ENCODE measurements around the gene CELSR3. TPM values are rescaled to one million over a fixed set of nuclear protein-coding genes. Genes with fewer than 3 reads are reported as not detected.

The CELSR3 gene
- total RNA-seq, 1 experiment from 2014 or later: 17.6 TPM

DNA sequence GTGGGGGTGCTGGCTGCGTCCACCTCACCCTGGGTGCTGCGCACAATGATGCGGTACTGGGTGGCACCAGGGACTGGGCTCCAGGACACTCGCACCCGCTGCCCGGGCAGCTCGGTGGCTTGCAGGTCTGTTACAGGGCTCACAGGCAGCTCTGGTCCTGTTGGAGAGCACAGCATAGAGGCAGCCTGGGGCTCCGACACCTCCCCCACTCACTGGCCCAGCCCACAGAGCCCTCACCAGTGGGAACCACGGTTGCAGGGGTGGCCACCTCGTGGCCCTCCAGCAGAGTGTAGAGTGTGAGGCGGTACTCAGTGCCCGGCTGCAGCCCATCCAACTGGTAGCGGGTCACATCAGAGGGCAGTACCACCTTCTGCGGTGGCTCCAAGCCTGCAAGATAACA lies 71.2 kb downstream of the CELSR3 start:
- DNase-seq (ENCODE audit: unreplicated experiment): no peak
- CTCF ChIA-PET: no interaction called here
- TF ChIP-seq, protein P1, sequence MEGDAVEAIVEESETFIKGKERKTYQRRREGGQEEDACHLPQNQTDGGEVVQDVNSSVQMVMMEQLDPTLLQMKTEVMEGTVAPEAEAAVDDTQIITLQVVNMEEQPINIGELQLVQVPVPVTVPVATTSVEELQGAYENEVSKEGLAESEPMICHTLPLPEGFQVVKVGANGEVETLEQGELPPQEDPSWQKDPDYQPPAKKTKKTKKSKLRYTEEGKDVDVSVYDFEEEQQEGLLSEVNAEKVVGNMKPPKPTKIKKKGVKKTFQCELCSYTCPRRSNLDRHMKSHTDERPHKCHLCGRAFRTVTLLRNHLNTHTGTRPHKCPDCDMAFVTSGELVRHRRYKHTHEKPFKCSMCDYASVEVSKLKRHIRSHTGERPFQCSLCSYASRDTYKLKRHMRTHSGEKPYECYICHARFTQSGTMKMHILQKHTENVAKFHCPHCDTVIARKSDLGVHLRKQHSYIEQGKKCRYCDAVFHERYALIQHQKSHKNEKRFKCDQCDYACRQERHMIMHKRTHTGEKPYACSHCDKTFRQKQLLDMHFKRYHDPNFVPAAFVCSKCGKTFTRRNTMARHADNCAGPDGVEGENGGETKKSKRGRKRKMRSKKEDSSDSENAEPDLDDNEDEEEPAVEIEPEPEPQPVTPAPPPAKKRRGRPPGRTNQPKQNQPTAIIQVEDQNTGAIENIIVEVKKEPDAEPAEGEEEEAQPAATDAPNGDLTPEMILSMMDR (IDR thresholded peaks at IDR 0.05; ENCODE audit: unreplicated experiment): no peak
- Mint-ChIP-seq H3K27me3 (ENCODE audit: insufficient read depth, unreplicated experiment) (no peaks in the 10 kb centered on the region), H3K4me1 (ENCODE audit: insufficient read depth, unreplicated experiment) (peaks cover 22% of the 10 kb centered on the region), H3K27ac (ENCODE audit: low read depth, unreplicated experiment) (peak overlapping the region; percentile 53), H3K9me3 (ENCODE audit: unreplicated experiment) (no peaks in the 10 kb centered on the region), H3K36me3 (ENCODE audit: insufficient read depth, unreplicated experiment) (peaks cover 26% of the 10 kb centered on the region), H3K4me3 (ENCODE audit: unreplicated experiment) (no peak overlapping the region)
- BruUV-seq (replicated peaks): no TSS peak
- POLR2A ChIA-PET: no interaction called here
- intact Hi-C loops (cut with micrococcal nuclease): no loop called here

DNA sequence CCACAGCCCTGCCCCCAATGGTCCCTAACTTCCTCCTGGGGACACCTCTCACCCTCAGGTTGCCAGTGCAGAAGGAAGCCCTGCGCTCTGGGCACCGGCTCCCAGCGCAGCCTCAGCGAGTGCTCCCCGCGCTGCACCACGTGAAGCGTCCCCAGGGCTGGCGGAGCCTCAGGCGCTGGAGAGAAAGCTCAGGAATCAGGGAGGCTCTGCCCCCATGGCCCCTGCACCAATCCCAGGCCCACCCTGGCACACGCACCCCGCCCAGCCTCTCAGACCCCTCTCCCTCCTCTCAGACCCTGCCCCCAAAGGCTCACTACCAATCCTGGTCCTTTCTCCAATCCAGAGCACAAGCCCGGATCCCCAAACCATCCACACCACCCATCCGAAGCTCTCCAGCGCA lies 74.5 kb downstream of the CELSR3 start:
- DNase-seq (ENCODE audit: unreplicated experiment): no peak
- no TSS peak for BruUV-seq (replicated peaks)
- CTCF ChIA-PET: interaction anchor here (0.7 to 1.3 kb wide), 3 partner anchors 27 to 32 kb away, joined by 3 to 4 read pairs (median 3); no protein-coding TSS in a partner anchor
- TF ChIP-seq, protein P1 (IDR thresholded peaks at IDR 0.05; ENCODE audit: unreplicated experiment): no peak
- Mint-ChIP-seq H3K9me3 (ENCODE audit: unreplicated experiment) (no peaks in the 10 kb centered on the region), H3K27ac (ENCODE audit: low read depth, unreplicated experiment) (no peak overlapping the region), H3K4me3 (ENCODE audit: unreplicated experiment) (no peak overlapping the region), H3K27me3 (ENCODE audit: insufficient read depth, unreplicated experiment) (no peaks in the 10 kb centered on the region), H3K4me1 (ENCODE audit: insufficient read depth, unreplicated experiment) (peaks cover 13% of the 10 kb centered on the region), H3K36me3 (ENCODE audit: insufficient read depth, unreplicated experiment) (peaks cover 39% of the 10 kb centered on the region)
- intact Hi-C loops (cut with micrococcal nuclease): no loop called here
- POLR2A ChIA-PET: no interaction called here

DNA sequence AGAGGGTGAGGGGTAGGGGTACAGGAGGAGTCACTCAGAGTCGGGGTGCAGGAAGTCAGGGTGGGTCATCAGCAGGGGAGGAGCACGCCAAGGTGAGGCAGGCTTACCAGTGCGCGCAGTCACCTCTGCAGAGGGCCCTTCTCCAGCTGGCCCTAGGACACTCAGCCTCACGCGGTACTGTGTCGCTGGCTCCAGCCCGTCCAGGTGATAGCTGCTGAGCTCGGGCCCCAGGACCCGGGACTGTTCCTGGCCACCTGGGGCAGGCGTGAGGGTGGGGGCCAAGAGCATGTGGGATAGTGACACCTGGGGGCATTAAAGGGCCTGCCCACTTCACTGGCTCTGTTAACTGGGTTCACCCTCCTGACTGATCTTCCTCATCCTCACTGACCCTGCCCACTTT lies 75.0 kb downstream of the CELSR3 start:
- CTCF ChIA-PET: interaction anchor here (0.5 to 1.3 kb wide), 3 partner anchors 26 to 277 kb away, joined by 3 to 4 read pairs (median 3); no protein-coding TSS in a partner anchor
- Mint-ChIP-seq H3K27ac (ENCODE audit: low read depth, unreplicated experiment) (peak overlapping the region; percentile 6), H3K4me3 (ENCODE audit: unreplicated experiment) (no peak overlapping the region), H3K4me1 (ENCODE audit: insufficient read depth, unreplicated experiment) (peaks cover 13% of the 10 kb centered on the region), H3K36me3 (ENCODE audit: insufficient read depth, unreplicated experiment) (peaks cover 43% of the 10 kb centered on the region), H3K27me3 (ENCODE audit: insufficient read depth, unreplicated experiment) (no peaks in the 10 kb centered on the region), H3K9me3 (ENCODE audit: unreplicated experiment) (no peaks in the 10 kb centered on the region)
- intact Hi-C loops (cut with micrococcal nuclease): no loop called here
- no peak for DNase-seq (ENCODE audit: unreplicated experiment)
- POLR2A ChIA-PET: interaction anchor here (0.6 kb wide), 1 partner anchor 99 kb away, joined by 4 read pairs; no protein-coding TSS in a partner anchor
- TF ChIP-seq, protein P1 (IDR thresholded peaks at IDR 0.05; ENCODE audit: unreplicated experiment): no peak
- BruUV-seq (replicated peaks): no TSS peak

Small RNAs within 50 kb of the gene (microRNA-seq; reads per million reads assigned to microRNA genes)
- not detected for gene MIR4793

Other genes with a start within 250 kb of the CELSR3 start
- gene PLXNB1, start 232.8 kb downstream of the CELSR3 start, total RNA-seq (2022): 90.0 and 101 TPM in 2 replicates
- 31.9 and 32.5 TPM in 2 replicates for gene CCDC51, start 222.8 kb downstream of the CELSR3 start, total RNA-seq (2022)
- gene TMA7, start 222.6 kb downstream of the CELSR3 start, total RNA-seq (2022): 356 and 372 TPM in 2 replicates
- gene ATRIP, start 216.1 kb downstream of the CELSR3 start, total RNA-seq (2022): 8.6 and 9.1 TPM in 2 replicates
- 131 and 170 TPM in 2 replicates for gene SHISA5, start 158.7 kb downstream of the CELSR3 start, total RNA-seq (2022)
- 3.4 and 4.6 TPM in 2 replicates for gene PFKFB4, start 106.1 kb downstream of the CELSR3 start, total RNA-seq (2022)
- 1.5 and 3.8 TPM in 2 replicates for gene UCN2, start 99.1 kb downstream of the CELSR3 start, total RNA-seq (2022)
- gene COL7A1, start 67.6 kb downstream of the CELSR3 start, total RNA-seq (2022): 44.2 and 60.5 TPM in 2 replicates
- gene UQCRC1, start 53.2 kb downstream of the CELSR3 start, total RNA-seq (2022): 383 and 413 TPM in 2 replicates
- not detected in 2 replicates for gene TMEM89, start 41.1 kb downstream of the CELSR3 start, total RNA-seq (2022)
- 47.4 and 63.3 TPM in 2 replicates for gene SLC26A6, start 27.4 kb downstream of the CELSR3 start, total RNA-seq (2022)
- gene NCKIPSD, start 23.0 kb upstream of the CELSR3 start, total RNA-seq (2022): 23.8 and 26.9 TPM in 2 replicates
- 99.3 and 117 TPM in 2 replicates for gene IP6K2, start 54.3 kb upstream of the CELSR3 start, total RNA-seq (2022)
- gene PRKAR2A, start 185.0 kb upstream of the CELSR3 start, total RNA-seq (2022): 51.3 and 61.3 TPM in 2 replicates
- 9.2 and 11.5 TPM in 2 replicates for gene SLC25A20, start 236.0 kb upstream of the CELSR3 start, total RNA-seq (2022)

All from MCF 10A (cell line).